SK-N-SH treated with all-trans-retinoic acid at 6 μM for 48 hours (cell line): ENCODE measurements around the gene NCMAP.

Experiments
- PPARA ChIP-seq: fragments of 250-450 bp; sonication (Bioruptor Pico); IDR thresholded peaks from 2 replicates; pipeline ENCODE4 v1.5.0; 2020; ENCODE audit warnings: mild to moderate bottlenecking, borderline replicate concordance
- ZNF8 ChIP-seq: fragments of 450-650 bp; formaldehyde crosslinking; IDR thresholded peaks from 2 replicates; pipeline ENCODE4 v1.5.0; 2020; ENCODE audit warnings: mild to moderate bottlenecking, moderate library complexity
- TF ChIP-seq, protein P1 (sequence below): fragments of 250-450 bp; sonication (Bioruptor Pico); IDR thresholded peaks from 2 replicates; pipeline ENCODE4 v1.8.0; 2020; ENCODE audit warnings: mild to moderate bottlenecking, moderate library complexity, borderline replicate concordance

DNA sequence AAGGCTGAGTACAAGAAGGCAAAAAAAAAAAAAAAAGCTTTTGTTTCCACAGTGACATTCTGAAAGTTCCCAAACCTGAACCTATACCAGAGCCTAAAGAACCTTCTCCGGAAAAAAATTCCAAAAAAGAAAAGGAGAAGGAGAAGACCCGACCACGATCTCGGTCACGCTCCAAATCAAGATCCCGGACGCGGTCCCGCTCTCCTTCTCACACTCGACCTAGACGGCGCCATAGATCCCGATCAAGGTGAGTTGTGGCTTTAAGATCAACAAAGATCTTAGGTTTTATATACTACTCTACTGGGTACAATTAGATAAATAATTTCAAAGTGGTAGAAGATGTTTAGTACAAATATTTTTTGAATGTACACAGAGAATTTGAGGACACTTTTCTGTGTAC is 96.5 kb downstream of the NCMAP start:
- TF ChIP-seq ZNF8 (CRISPR knock-in tag) (no peak), PPARA (no peak)
- TF ChIP-seq, protein P1, sequence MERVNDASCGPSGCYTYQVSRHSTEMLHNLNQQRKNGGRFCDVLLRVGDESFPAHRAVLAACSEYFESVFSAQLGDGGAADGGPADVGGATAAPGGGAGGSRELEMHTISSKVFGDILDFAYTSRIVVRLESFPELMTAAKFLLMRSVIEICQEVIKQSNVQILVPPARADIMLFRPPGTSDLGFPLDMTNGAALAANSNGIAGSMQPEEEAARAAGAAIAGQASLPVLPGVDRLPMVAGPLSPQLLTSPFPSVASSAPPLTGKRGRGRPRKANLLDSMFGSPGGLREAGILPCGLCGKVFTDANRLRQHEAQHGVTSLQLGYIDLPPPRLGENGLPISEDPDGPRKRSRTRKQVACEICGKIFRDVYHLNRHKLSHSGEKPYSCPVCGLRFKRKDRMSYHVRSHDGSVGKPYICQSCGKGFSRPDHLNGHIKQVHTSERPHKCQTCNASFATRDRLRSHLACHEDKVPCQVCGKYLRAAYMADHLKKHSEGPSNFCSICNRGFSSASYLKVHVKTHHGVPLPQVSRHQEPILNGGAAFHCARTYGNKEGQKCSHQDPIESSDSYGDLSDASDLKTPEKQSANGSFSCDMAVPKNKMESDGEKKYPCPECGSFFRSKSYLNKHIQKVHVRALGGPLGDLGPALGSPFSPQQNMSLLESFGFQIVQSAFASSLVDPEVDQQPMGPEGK = no peak
